ENCODE data around the gene SORCS1. TPM values are rescaled to one million over a fixed set of nuclear protein-coding genes. Genes with fewer than 3 reads are reported as not detected.

The SORCS1 gene
- total and polyA plus RNA-seq, 2 experiments from 2014 or later, result 2.9 to 8.9 TPM

GRCh38 chr10:106836933-106837663 lies 327.4 kb downstream of the SORCS1 start:
- H3K9me2 ChIP-seq (ENCODE audit: insufficient read depth), result 0 out of 2 replicates have a peak, but pooled peaks cover 3% of the 10 kb centered on the region
- H3K27ac ChIP-seq (ENCODE audit: low read depth), result no peak overlapping the region
- H2AFZ ChIP-seq, result no peak overlapping the region
- H3K36me3 Mint-ChIP-seq (ENCODE audit: low read depth), result no peaks in the 10 kb centered on the region
- H3K4me2 ChIP-seq, result no peak overlapping the region
- H3K9me3 Mint-ChIP-seq, result no peaks in the 10 kb centered on the region
- H3K27me3 ChIP-seq (ENCODE audit: insufficient read depth), result no peaks in the 10 kb centered on the region
- no peaks in the 10 kb centered on the region for H3K36me3 ChIP-seq (ENCODE audit: insufficient read depth)
- H4K20me1 ChIP-seq (replicated peaks; ENCODE audit: insufficient read depth), result no peaks in the 10 kb centered on the region
- no peak for TF ChIP-seq EZH2phosphoT487 (IDR thresholded peaks at IDR 0.05; ENCODE audit: unreplicated experiment)
- no peak for TF ChIP-seq REST (IDR thresholded peaks at IDR 0.05; ENCODE audit: unreplicated experiment)
- TF ChIP-seq ETS1 (IDR thresholded peaks at IDR 0.05), result no peak
- TF ChIP-seq ZNF331 (CRISPR knock-in tag; IDR thresholded peaks at IDR 0.05; ENCODE audit: low read depth), result no peak
- no peak for TF ChIP-seq ZNF462 (CRISPR knock-in tag; IDR thresholded peaks at IDR 0.05)
- TF ChIP-seq CTCF (conservative IDR thresholded peaks at IDR 0.05; ENCODE audit: low read depth in 2 of 2), result no peak
- no peak for TF ChIP-seq CREB1 (CRISPR knock-in tag; IDR thresholded peaks at IDR 0.05; ENCODE audit: low read depth)
- TF ChIP-seq ZNF114 (CRISPR knock-in tag; IDR thresholded peaks at IDR 0.05), result no peak
- no peak for TF ChIP-seq POLR2AphosphoS5 (IDR thresholded peaks at IDR 0.05; ENCODE audit: low read depth)
- no peak for TF ChIP-seq NANOG (IDR thresholded peaks at IDR 0.05; ENCODE audit: borderline replicate concordance)
- TF ChIP-seq EZH2 (IDR thresholded peaks at IDR 0.05; ENCODE audit: low read depth, unreplicated experiment), result no peak
- TF ChIP-seq JUNB (IDR thresholded peaks at IDR 0.05; ENCODE audit: unreplicated experiment), result no peak
- no peak for TF ChIP-seq STAT1 (IDR thresholded peaks at IDR 0.05; ENCODE audit: unreplicated experiment)
- no peak overlapping the region for H3K4me3 ChIP-seq
- H3K79me2 ChIP-seq (replicated peaks; ENCODE audit: insufficient read depth), result no peaks in the 10 kb centered on the region
- ATAC-seq (no peak), DNase-seq (ENCODE audit: low spot score) (no peak)
- peaks cover 5% of the 10 kb centered on the region; the same call in 2 of the 3 replicates for H3K4me1 Mint-ChIP-seq
- H3K4me3 Mint-ChIP-seq, result no peak overlapping the region
- peaks cover 2% of the 10 kb centered on the region for H3K27me3 Mint-ChIP-seq (ENCODE audit: insufficient read depth, low read depth, poor library complexity)
- H3F3A ChIP-seq (replicated peaks; ENCODE audit: low read depth), result no peaks in the 10 kb centered on the region
- H3K4me1 ChIP-seq (ENCODE audit: insufficient read depth), result no peaks in the 10 kb centered on the region
- no peak overlapping the region for H3K27ac Mint-ChIP-seq

Data from GM23338 (cell line).